ENCODE measurements around the gene ANAPC5. TPM values are rescaled to one million over a fixed set of nuclear protein-coding genes. Genes with fewer than 3 reads are reported as not detected.

Gene ANAPC5
- total and polyA plus RNA-seq, 2 donors = 119 to 173 TPM

GRCh38 chr12:121356657-121357056 is 4.4 kb upstream of the ANAPC5 start:
- WGBS = 93% methylated on average over 3 of the region's 3 CpGs
- Histone ChIP-seq H3K4me3 (ENCODE audit: low read length in 2 of 2) (no peak overlapping the region), H3K36me3 (ENCODE audit: control insufficient read depth in 2 of 2, insufficient read depth in 2 of 2, low read length in 1 of 2) (no peaks in the 10 kb centered on the region), H3K27ac (ENCODE audit: low read depth in 1 of 2, low read length in 1 of 2) (no peak overlapping the region), H3K9me3 (ENCODE audit: control insufficient read depth in 2 of 2, insufficient read depth in 1 of 2, low read length in 1 of 2) (peaks cover 0 to 5% of the 10 kb centered on the region in 2 donors), H3K4me1 (ENCODE audit: control insufficient read depth in 2 of 2, insufficient read depth in 2 of 2, low read length in 2 of 2) (peaks cover 3 to 6% of the 10 kb centered on the region in 2 donors), H3K27me3 (ENCODE audit: control insufficient read depth in 2 of 2, insufficient read depth in 1 of 2, low read length in 1 of 2) (no peaks in the 10 kb centered on the region)
- DNase-seq (ENCODE audit: low read depth in 6 of 9, low spot score in 9 of 9) = no peak

GRCh38 chr12:121355818-121356217 is 3.6 kb upstream of the ANAPC5 start:
- Histone ChIP-seq H3K27ac (ENCODE audit: low read depth in 1 of 2, low read length in 1 of 2) (no peak overlapping the region), H3K27me3 (ENCODE audit: control insufficient read depth in 2 of 2, insufficient read depth in 1 of 2, low read length in 1 of 2) (no peaks in the 10 kb centered on the region), H3K4me3 (ENCODE audit: low read length in 2 of 2) (no peak overlapping the region), H3K4me1 (ENCODE audit: control insufficient read depth in 2 of 2, insufficient read depth in 2 of 2, low read length in 2 of 2) (peaks cover 3 to 14% of the 10 kb centered on the region in 2 donors), H3K9me3 (ENCODE audit: control insufficient read depth in 2 of 2, insufficient read depth in 1 of 2, low read length in 1 of 2) (peaks cover 0 to 9% of the 10 kb centered on the region in 2 donors), H3K36me3 (ENCODE audit: control insufficient read depth in 2 of 2, insufficient read depth in 2 of 2, low read length in 1 of 2) (no peaks in the 10 kb centered on the region)
- no peak for DNase-seq (ENCODE audit: low read depth in 6 of 9, low spot score in 9 of 9)
- WGBS = 98% methylated on average over 6 of the region's 6 CpGs

- Histone ChIP-seq H3K4me1 (ENCODE audit: control insufficient read depth in 2 of 2, insufficient read depth in 2 of 2, low read length in 2 of 2) (peaks cover 3 to 15% of the 10 kb centered on the region in 2 donors), H3K27ac (ENCODE audit: low read depth in 1 of 2, low read length in 1 of 2) (peak overlapping the region; percentile 75 to 95)
- no peak for DNase-seq (ENCODE audit: low read depth in 6 of 9, low spot score in 9 of 9)
Measured at GRCh38 chr12:121352682-121353018, 439 bp upstream of the ANAPC5 start.

GRCh38 chr12:121346747-121347146 is 5.5 kb downstream of the ANAPC5 start:
- 95% methylated on average over 2 of the region's 2 CpGs for WGBS
- Histone ChIP-seq H3K4me1 (ENCODE audit: control insufficient read depth in 2 of 2, insufficient read depth in 2 of 2, low read length in 2 of 2) (peaks cover 0 to 9% of the 10 kb centered on the region in 2 donors), H3K4me3 (ENCODE audit: low read length in 2 of 2) (no peak overlapping the region), H3K27ac (ENCODE audit: low read depth in 1 of 2, low read length in 1 of 2) (no peak overlapping the region), H3K27me3 (ENCODE audit: control insufficient read depth in 2 of 2, insufficient read depth in 1 of 2, low read length in 1 of 2) (no peaks in the 10 kb centered on the region), H3K36me3 (ENCODE audit: control insufficient read depth in 2 of 2, insufficient read depth in 2 of 2, low read length in 1 of 2) (peaks cover 36 to 56% of the 10 kb centered on the region in 2 donors), H3K9me3 (ENCODE audit: control insufficient read depth in 2 of 2, insufficient read depth in 1 of 2, low read length in 1 of 2) (peaks cover 0 to 4% of the 10 kb centered on the region in 2 donors)
- DNase-seq (ENCODE audit: low read depth in 6 of 9, low spot score in 9 of 9) = no peak

More at GRCh38 chr12:121352682-121353018, 439 bp upstream of the ANAPC5 start:
- WGBS = under 1% methylated on average over 12 of the region's 12 CpGs
- peak overlapping the region; percentile 73 to 97 for H3K4me3 ChIP-seq (ENCODE audit: low read length in 2 of 2)
- H3K27me3 ChIP-seq (ENCODE audit: control insufficient read depth in 2 of 2, insufficient read depth in 1 of 2, low read length in 1 of 2) = no peaks in the 10 kb centered on the region
- H3K9me3 ChIP-seq (ENCODE audit: control insufficient read depth in 2 of 2, insufficient read depth in 1 of 2, low read length in 1 of 2) = peaks cover 0 to 9% of the 10 kb centered on the region in 2 donors
- peaks cover 0 to 6% of the 10 kb centered on the region in 2 donors for H3K36me3 ChIP-seq (ENCODE audit: control insufficient read depth in 2 of 2, insufficient read depth in 2 of 2, low read length in 1 of 2)

GRCh38 chr12:121345151-121345815 is 6.9 kb downstream of the ANAPC5 start:
- peaks cover 40 to 70% of the 10 kb centered on the region in 2 donors for H3K36me3 ChIP-seq (ENCODE audit: control insufficient read depth in 2 of 2, insufficient read depth in 2 of 2, low read length in 1 of 2)
- H3K4me3 ChIP-seq (ENCODE audit: low read length in 2 of 2) = no peak overlapping the region
- WGBS = 98% methylated on average over 4 of the region's 4 CpGs
- DNase-seq (ENCODE audit: low read depth in 6 of 9, low spot score in 9 of 9) = no peak
- no peaks in the 10 kb centered on the region for H3K27me3 ChIP-seq (ENCODE audit: control insufficient read depth in 2 of 2, insufficient read depth in 1 of 2, low read length in 1 of 2)
- H3K9me3 ChIP-seq (ENCODE audit: control insufficient read depth in 2 of 2, insufficient read depth in 1 of 2, low read length in 1 of 2) = no peaks in the 10 kb centered on the region
- H3K27ac ChIP-seq (ENCODE audit: low read depth in 1 of 2, low read length in 1 of 2) = no peak overlapping the region
- H3K4me1 ChIP-seq (ENCODE audit: control insufficient read depth in 2 of 2, insufficient read depth in 2 of 2, low read length in 2 of 2) = no peaks in the 10 kb centered on the region

GRCh38 chr12:121344506-121344905 is 7.7 kb downstream of the ANAPC5 start:
- Histone ChIP-seq H3K4me3 (ENCODE audit: low read length in 2 of 2) (no peak overlapping the region), H3K9me3 (ENCODE audit: control insufficient read depth in 2 of 2, insufficient read depth in 1 of 2, low read length in 1 of 2) (no peaks in the 10 kb centered on the region), H3K4me1 (ENCODE audit: control insufficient read depth in 2 of 2, insufficient read depth in 2 of 2, low read length in 2 of 2) (no peaks in the 10 kb centered on the region), H3K27me3 (ENCODE audit: control insufficient read depth in 2 of 2, insufficient read depth in 1 of 2, low read length in 1 of 2) (no peaks in the 10 kb centered on the region), H3K36me3 (ENCODE audit: control insufficient read depth in 2 of 2, insufficient read depth in 2 of 2, low read length in 1 of 2) (peaks cover 41 to 74% of the 10 kb centered on the region in 2 donors), H3K27ac (ENCODE audit: low read depth in 1 of 2, low read length in 1 of 2) (no peak overlapping the region)
- 90% methylated on average over 3 of the region's 3 CpGs for WGBS
- DNase-seq (ENCODE audit: low read depth in 6 of 9, low spot score in 9 of 9) = no peak

GRCh38 chr12:121337416-121337815 is 14.8 kb downstream of the ANAPC5 start:
- Histone ChIP-seq H3K36me3 (ENCODE audit: control insufficient read depth in 2 of 2, insufficient read depth in 2 of 2, low read length in 1 of 2) (peaks cover 35 to 78% of the 10 kb centered on the region in 2 donors), H3K9me3 (ENCODE audit: control insufficient read depth in 2 of 2, insufficient read depth in 1 of 2, low read length in 1 of 2) (no peaks in the 10 kb centered on the region), H3K27ac (ENCODE audit: low read depth in 1 of 2, low read length in 1 of 2) (no peak overlapping the region), H3K4me3 (ENCODE audit: low read length in 2 of 2) (no peak overlapping the region), H3K4me1 (ENCODE audit: control insufficient read depth in 2 of 2, insufficient read depth in 2 of 2, low read length in 2 of 2) (no peaks in the 10 kb centered on the region), H3K27me3 (ENCODE audit: control insufficient read depth in 2 of 2, insufficient read depth in 1 of 2, low read length in 1 of 2) (no peaks in the 10 kb centered on the region)
- DNase-seq (ENCODE audit: low read depth in 6 of 9, low spot score in 9 of 9) = no peak
- 97% methylated on average over 4 of the region's 4 CpGs for WGBS

GRCh38 chr12:121334513-121335343 is 17.5 kb downstream of the ANAPC5 start:
- Histone ChIP-seq H3K4me1 (ENCODE audit: control insufficient read depth in 2 of 2, insufficient read depth in 2 of 2, low read length in 2 of 2) (no peaks in the 10 kb centered on the region), H3K4me3 (ENCODE audit: low read length in 2 of 2) (no peak overlapping the region), H3K36me3 (ENCODE audit: control insufficient read depth in 2 of 2, insufficient read depth in 2 of 2, low read length in 1 of 2) (peaks cover 49 to 82% of the 10 kb centered on the region in 2 donors), H3K9me3 (ENCODE audit: control insufficient read depth in 2 of 2, insufficient read depth in 1 of 2, low read length in 1 of 2) (no peaks in the 10 kb centered on the region), H3K27me3 (ENCODE audit: control insufficient read depth in 2 of 2, insufficient read depth in 1 of 2, low read length in 1 of 2) (no peaks in the 10 kb centered on the region), H3K27ac (ENCODE audit: low read depth in 1 of 2, low read length in 1 of 2) (no peak overlapping the region)
- WGBS = 73% methylated on average over 8 of the region's 8 CpGs
- peak in 5 of 9 donors; percentile 27 to 63 (median 36) for DNase-seq (ENCODE audit: low read depth in 6 of 9, low spot score in 9 of 9)

GRCh38 chr12:121333747-121334146 is 18.5 kb downstream of the ANAPC5 start:
- no peak overlapping the region for H3K4me3 ChIP-seq (ENCODE audit: low read length in 2 of 2)
- no peak for DNase-seq (ENCODE audit: low read depth in 6 of 9, low spot score in 9 of 9)
- 97% methylated on average over 1 of the region's 1 CpG for WGBS
- no peaks in the 10 kb centered on the region for H3K27me3 ChIP-seq (ENCODE audit: control insufficient read depth in 2 of 2, insufficient read depth in 1 of 2, low read length in 1 of 2)
- peaks cover 53 to 82% of the 10 kb centered on the region in 2 donors for H3K36me3 ChIP-seq (ENCODE audit: control insufficient read depth in 2 of 2, insufficient read depth in 2 of 2, low read length in 1 of 2)
- H3K9me3 ChIP-seq (ENCODE audit: control insufficient read depth in 2 of 2, insufficient read depth in 1 of 2, low read length in 1 of 2) = no peaks in the 10 kb centered on the region
- H3K4me1 ChIP-seq (ENCODE audit: control insufficient read depth in 2 of 2, insufficient read depth in 2 of 2, low read length in 2 of 2) = no peaks in the 10 kb centered on the region
- no peak overlapping the region for H3K27ac ChIP-seq (ENCODE audit: low read depth in 1 of 2, low read length in 1 of 2)

Data from thymus (tissue), 11 donors.